Stimulated activated CD8-positive, alpha-beta memory T cell treated with anti-CD3 and anti-CD28 coated beads, Interleukin-15, amount 100 ng/mL, for 4 hours (primary cell): Measurements from ENCODE around the gene MED8.

ENCODE experiments used
- DNase-seq, 2 donors: peaks; one replicate each; pipeline ENCODE4 v3.0.0-alpha.2; 2020; ENCODE audit warnings: low read depth in 2 of 2

Gene MED8

GRCh38 chr1:43389326-43390313, at the start of gene MED8, which contains the start of gene SZT2:
MED8 (minus strand) TSS chr1:43389800; CDS start chr1:43389764, 36 bp downstream.
SZT2 (plus strand) TSS chr1:43389899; CDS start chr1:43389969, 70 bp downstream.
- peak; percentile 82 to 88 for DNase-seq

- DNase-seq = no peak
Measured at GRCh38 chr1:43438953-43439581, 49.5 kb upstream of the MED8 start.

- DNase-seq = no peak
Measured at GRCh38 chr1:43438576-43438952, 49.0 kb upstream of the MED8 start.

GRCh38 chr1:43438006-43438405, 48.4 kb upstream of the MED8 start:
- no peak for DNase-seq

- DNase-seq = no peak
Measured at GRCh38 chr1:43437031-43437973, 47.7 kb upstream of the MED8 start.

- DNase-seq = no peak
Measured at GRCh38 chr1:43436371-43436770, 46.8 kb upstream of the MED8 start.

- no peak for DNase-seq
Measured at GRCh38 chr1:43435146-43436145, 45.8 kb upstream of the MED8 start.

- DNase-seq = no peak
Measured at GRCh38 chr1:43434256-43434655, 44.7 kb upstream of the MED8 start.

GRCh38 chr1:43432907-43433306, 43.3 kb upstream of the MED8 start:
- DNase-seq = no peak

GRCh38 chr1:43432171-43432860, 42.7 kb upstream of the MED8 start:
- DNase-seq = no peak

- no peak for DNase-seq
Measured at GRCh38 chr1:43431676-43432075, 42.1 kb upstream of the MED8 start.

GRCh38 chr1:43430831-43431230, 41.2 kb upstream of the MED8 start:
- DNase-seq = no peak

- no peak for DNase-seq
Measured at GRCh38 chr1:43427941-43428340, 38.3 kb upstream of the MED8 start.

- no peak for DNase-seq
Measured at GRCh38 chr1:43427524-43427923, 37.9 kb upstream of the MED8 start.

- no peak for DNase-seq
Measured at GRCh38 chr1:43426221-43426620, 36.6 kb upstream of the MED8 start.

- DNase-seq = no peak
Measured at GRCh38 chr1:43425045-43425444, 35.4 kb upstream of the MED8 start.

- no peak for DNase-seq
Measured at GRCh38 chr1:43423672-43424550, 34.3 kb upstream of the MED8 start.

GRCh38 chr1:43422995-43423671, 33.5 kb upstream of the MED8 start:
- DNase-seq = no peak
